K562 (cell line): ENCODE data around the gene IL4I1. TPM values are rescaled to one million over a fixed set of nuclear protein-coding genes. Genes with fewer than 3 reads are reported as not detected.

Source experiments
- ATAC-seq: fragments of 200-7000 bp; cut with Tn5 transposase; 3 replicates; pipeline ENCODE4 v1.9.1; 2020; ENCODE audit warnings: moderate library complexity
- BruUV-seq: library from RNA; stranded (reverse); fragments of 400-500 nt; replicated peaks from 2 replicates; lab custom pipeline; 2021; lab: Mats Ljungman, UMichigan
- CTCF ChIA-PET: fragments of 300-600 bp; formaldehyde crosslinking; extraction: SDS; loops from one replicate; lab custom pipeline; 2021; ENCODE audit warnings: low intra/inter-chr PET ratio; lab: Yijun Ruan, JAX
- POLR2A ChIA-PET: fragments of 300-600, 350-650 bp; sonication (Branson Sonifier 250); formaldehyde crosslinking; extraction: SDS; loops from one replicate; lab custom pipeline; 2021; ENCODE audit warnings: antibody characterized with exemption, inconsistent platforms; lab: Yijun Ruan, JAX
- DNase-seq, 4 experiments: peaks; one replicate each; pipeline versions ENCODE4 v3.0.0 to v3.0.0-alpha.2; 2011 to 2018; ENCODE audit warnings: low spot score in 3 of 4, mixed read lengths in 3 of 4; ENCODE audit errors: extremely low read depth in 1 of 4
- FAIRE-seq: peaks from 2 replicates; lab custom pipeline; 2011; peaks lifted over from hg19 to GRCh38; lab: Jason Lieb, UNC
- H2AFZ ChIP-seq: 2 replicates; pipeline ENCODE4 v1.6.0; 2011; ENCODE audit warnings: low read depth, low read length, control low read depth, inconsistent platforms
- H3K27ac ChIP-seq: fragments of 200-600 bp; 3 replicates; pipeline ENCODE4 v1.8.0; 2011; ENCODE audit warnings: low read depth, mild to moderate bottlenecking, control low read depth, inconsistent platforms, low read length, moderate library complexity, mixed read lengths; ENCODE audit errors: extremely low read depth
- H3K27me3 ChIP-seq, 2 experiments: fragments of 300-600 bp in 1 of 2; 2 replicates in 1 of 2; 3 replicates in 1 of 2; pipeline versions ENCODE4 v1.6.0 to v1.8.0; 2011; ENCODE audit warnings: inconsistent platforms in 2 of 2, low read length in 2 of 2, mild to moderate bottlenecking in 1 of 2, mixed read lengths in 1 of 2, moderate library complexity in 1 of 2; ENCODE audit not compliant: control insufficient read depth in 2 of 2, insufficient read depth in 2 of 2
- H3K36me3 ChIP-seq: fragments of 300-600 bp; 3 replicates; pipeline ENCODE4 v1.8.0; 2011; ENCODE audit warnings: mild to moderate bottlenecking, low read length, inconsistent platforms; ENCODE audit not compliant: control insufficient read depth, insufficient read depth
- H3K4me1 ChIP-seq, 2 experiments: fragments of 200-600 bp in 1 of 2; replicated peaks in 1 of 2; 2 replicates in 1 of 2; 3 replicates in 1 of 2; pipeline versions ENCODE4 v1.5.1 to v1.8.0; 2011; ENCODE audit warnings: inconsistent platforms in 2 of 2, low read length in 2 of 2, mild to moderate bottlenecking in 1 of 2, mixed read lengths in 1 of 2, moderate library complexity in 1 of 2; ENCODE audit not compliant: control insufficient read depth in 2 of 2, insufficient read depth in 2 of 2
- H3K4me2 ChIP-seq: 2 replicates; pipeline ENCODE4 v1.6.1; 2011; ENCODE audit warnings: low read length, control low read depth, inconsistent platforms, mixed read lengths; ENCODE audit not compliant: insufficient read depth
- H3K4me3 ChIP-seq: fragments of 200-600 bp; sonication (generic), shearing (Covaris generic); 2 replicates; pipeline ENCODE4 v1.5.1; 2016; ENCODE audit warnings: control low read depth, inconsistent platforms
- H3K79me2 ChIP-seq: fragments of 200-600 bp; 3 replicates; pipeline ENCODE4 v1.8.0; 2011; ENCODE audit warnings: low read length, inconsistent platforms; ENCODE audit not compliant: control insufficient read depth, insufficient read depth
- H3K9ac ChIP-seq, 2 experiments: 2 replicates each; pipeline versions ENCODE4 v1.6.0 to v1.6.1; 2011; ENCODE audit warnings: low read depth in 2 of 2, low read length in 2 of 2, control low read depth in 1 of 2, inconsistent platforms in 1 of 2, mild to moderate bottlenecking in 1 of 2, mixed read lengths in 1 of 2; ENCODE audit not compliant: insufficient read depth in 1 of 2
- H3K9me1 ChIP-seq: one replicate; pipeline ENCODE4 v1.6.0; 2011; ENCODE audit warnings: inconsistent platforms, mild to moderate bottlenecking, low read length, moderate library complexity; ENCODE audit not compliant: control insufficient read depth, insufficient read depth
- H3K9me3 ChIP-seq: replicated peaks from 2 replicates; pipeline ENCODE4 v1.5.1; 2011; ENCODE audit warnings: low read depth, low read length, inconsistent platforms; ENCODE audit not compliant: control insufficient read depth, insufficient read depth
- H4K20me1 ChIP-seq: replicated peaks from 2 replicates; pipeline ENCODE4 v1.6.1; 2011; ENCODE audit warnings: low read length, inconsistent platforms, mixed read lengths; ENCODE audit not compliant: control insufficient read depth, insufficient read depth
- CLOCK ChIP-seq: fragments of 250-450 bp; sonication (Bioruptor Pico); IDR thresholded peaks from 2 replicates; pipeline ENCODE4 v1.4.0; 2020; ENCODE audit warnings: mild to moderate bottlenecking, moderate library complexity, borderline replicate concordance
- GMEB1 ChIP-seq: fragments of 250-450 bp; sonication (Bioruptor Pico); IDR thresholded peaks from 2 replicates; pipeline ENCODE4 v1.4.0; 2020; ENCODE audit warnings: mild to moderate bottlenecking
- HEY1 ChIP-seq: fragments of 250-450 bp; sonication (Bioruptor Pico); IDR thresholded peaks from 2 replicates; pipeline ENCODE4 v1.5.0; 2020; ENCODE audit warnings: mild to moderate bottlenecking, moderate library complexity, borderline replicate concordance
- MTA1 ChIP-seq: fragments of 450-650 bp; IDR thresholded peaks from 2 replicates; pipeline ENCODE4 v1.6.1; 2017; ENCODE audit warnings: borderline replicate concordance
- SOX6 ChIP-seq: fragments of 450-650 bp; IDR thresholded peaks from 2 replicates; pipeline ENCODE4 v1.6.1; 2014; ENCODE audit warnings: mild to moderate bottlenecking
- SREBF1 ChIP-seq: fragments of 150-350 bp; IDR thresholded peaks from 2 replicates; pipeline ENCODE4 v1.6.1; 2014; ENCODE audit warnings: antibody characterized with exemption, low read depth, low read length, borderline replicate concordance
- THRA ChIP-seq: fragments of 450-650 bp; IDR thresholded peaks from 2 replicates; pipeline ENCODE4 v1.6.1; 2017; ENCODE audit warnings: mild to moderate bottlenecking, moderate library complexity
- UBTF ChIP-seq, 2 experiments: IDR thresholded peaks; 2 replicates each; pipeline ENCODE4 v1.6.1; 2012; ENCODE audit warnings: improper control_type of control experiment in 2 of 2, low read depth in 2 of 2, low read length in 2 of 2, borderline replicate concordance in 1 of 2
- ZFP36 ChIP-seq: fragments of 150-350 bp; IDR thresholded peaks from 2 replicates; pipeline ENCODE4 v1.6.1; 2018; ENCODE audit warnings: low read length, low read depth; ENCODE audit not compliant: partially characterized antibody
- ZNF184 ChIP-seq: sonication (generic); formaldehyde crosslinking; IDR thresholded peaks from 2 replicates; pipeline ENCODE4 v1.5.0; 2020; ENCODE audit warnings: missing genetic modification reagents
- ZNF79 ChIP-seq: fragments of 250-450 bp; sonication (Bioruptor Pico); IDR thresholded peaks from 2 replicates; pipeline ENCODE4 v1.4.0; 2020; ENCODE audit warnings: low read depth, mild to moderate bottlenecking, moderate library complexity
- WGBS: fragments of 100-300 bp; shearing (Covaris generic); methylation state at CpG from one replicate; pipeline ENCODE4 v1.1.6; 2016; ENCODE audit warnings: low coverage, mixed read lengths; ENCODE audit not compliant: insufficient coverage; ENCODE audit errors: missing lambda C conversion rate; 5-methylcytosine and 5-hydroxymethylcytosine counted together
- in situ Hi-C: fragments of 300-500 bp; cut with MboI; formaldehyde crosslinking; loops from 4 replicates; pipeline ENCODE4 v1.15.0; 2018; ENCODE audit warnings: inconsistent platforms, mixed read lengths
- intact Hi-C: fragments of 100-400 bp; cut with micrococcal nuclease; formaldehyde crosslinking; loops from 2 replicates; pipeline ENCODE4 v1.14.2; 2022
- polyA plus RNA-seq, 8 experiments: library from polyadenylated mRNA; depleted of rRNA in 4 of 8; stranded (reverse) in 5 of 8; unstranded in 3 of 8; fragments of >200 nt; fragmentation: Nextera tagmentation in 2 of 8; fragmentation: Illumina TruSeq in 1 of 8; extraction: Ambion mirVana in 2 of 8; extraction: Trizol in 1 of 8; gene quantifications; 2 replicates each; pipeline versions ENCODE4 v1.2.1 to v1.2.3, GENCODE V29; 2011 to 2014; ENCODE audit warnings: inconsistent platforms in 1 of 8, missing spikeins in 1 of 8
- total RNA-seq, 7 experiments: library from RNA; depleted of rRNA in 6 of 7; stranded (reverse); fragments of >200 nt in 6 of 7; fragmentation: Illumina TruSeq in 2 of 7; extraction: Trizol in 2 of 7; gene quantifications; 2 replicates each; pipeline versions ENCODE4 v1.2.1 to v1.2.3, GENCODE V29; 2011 to 2021; ENCODE audit warnings: low replicate concordance in 1 of 7

The IL4I1 gene
- total and polyA plus RNA-seq, 9 of the 15 experiments (the other 6 are each of a cell fraction or from before 2014, with no cell fraction given), result 0.06 to 0.95 (median 0.43) TPM; not detected in 2

- no peak for TF ChIP-seq SOX6
- TF ChIP-seq, all 486 proteins: peak for 4
These were observed 38.9 kb downstream of the IL4I1 start (continued) for GRCh38 chr19:49857838-49858087.

GRCh38 chr19:49857061-49857837 is 39.4 kb downstream of the IL4I1 start:
- Histone ChIP-seq H3K9me3 (no peaks in the 10 kb centered on the region), H2AFZ (no peak overlapping the region), H3K9me1 (peaks cover 6% of the 10 kb centered on the region), H3K36me3 (peaks cover 90% of the 10 kb centered on the region), H3K27me3 (no peaks in the 10 kb centered on the region), H4K20me1 (peaks cover 23% of the 10 kb centered on the region), H3K4me3 (no peak overlapping the region), H3K4me1 (peaks cover 7 to 83% of the 10 kb centered on the region in 2 experiments), H3K9ac (peak overlapping the region in 1 of 2 experiments; percentile 24; a peak in 1 of 4 replicates), H3K4me2 (no peak overlapping the region), H3K27ac (no peak overlapping the region), H3K79me2 (peaks cover 25% of the 10 kb centered on the region)
- CTCF ChIA-PET, result no interaction called here
- ATAC-seq, result 0 out of 3 replicates have a peak, but pooled peaks have one; percentile 1
- no peak for DNase-seq
- no TSS peak for BruUV-seq
- intact Hi-C loops (no loop called here), in situ Hi-C loops (no loop called here)
- POLR2A ChIA-PET, result interaction anchor here (0.9 to 1.8 kb wide), 4 partner anchors 8 to 19 kb away, joined by 3 to 7 read pairs (median 4); no protein-coding TSS in a partner anchor
- no peak for FAIRE-seq
- 92% methylated on average over 25 of the region's 26 CpGs for WGBS
- TF ChIP-seq ZFP36, result no peak
- no peak for TF ChIP-seq SREBF1
- no peak for TF ChIP-seq MTA1
- TF ChIP-seq GMEB1 (CRISPR knock-in tag), result no peak
- TF ChIP-seq CLOCK (CRISPR knock-in tag), result no peak
- no peak for TF ChIP-seq THRA
- TF ChIP-seq UBTF (IDR thresholded peaks at IDR 0.05; ENCODE audit: borderline replicate concordance in 1 of 2, low read depth in 2 of 2, low read length in 2 of 2), result no peak
- TF ChIP-seq ZNF79, result no peak
- TF ChIP-seq ZNF184 (CRISPR knock-in tag), result no peak
- no peak for TF ChIP-seq HEY1 (CRISPR knock-in tag)
